ENCODE results near the gene LSM12.
A peak's percentile ranks its signal among the peaks of the same experiment; 100 is the strongest.

LSM12 gene

GRCh38 chr17:43987131-43988021 lies 79.1 kb downstream of the LSM12 start:
- no peak for DNase-seq (ENCODE audit: low spot score)

DNA sequence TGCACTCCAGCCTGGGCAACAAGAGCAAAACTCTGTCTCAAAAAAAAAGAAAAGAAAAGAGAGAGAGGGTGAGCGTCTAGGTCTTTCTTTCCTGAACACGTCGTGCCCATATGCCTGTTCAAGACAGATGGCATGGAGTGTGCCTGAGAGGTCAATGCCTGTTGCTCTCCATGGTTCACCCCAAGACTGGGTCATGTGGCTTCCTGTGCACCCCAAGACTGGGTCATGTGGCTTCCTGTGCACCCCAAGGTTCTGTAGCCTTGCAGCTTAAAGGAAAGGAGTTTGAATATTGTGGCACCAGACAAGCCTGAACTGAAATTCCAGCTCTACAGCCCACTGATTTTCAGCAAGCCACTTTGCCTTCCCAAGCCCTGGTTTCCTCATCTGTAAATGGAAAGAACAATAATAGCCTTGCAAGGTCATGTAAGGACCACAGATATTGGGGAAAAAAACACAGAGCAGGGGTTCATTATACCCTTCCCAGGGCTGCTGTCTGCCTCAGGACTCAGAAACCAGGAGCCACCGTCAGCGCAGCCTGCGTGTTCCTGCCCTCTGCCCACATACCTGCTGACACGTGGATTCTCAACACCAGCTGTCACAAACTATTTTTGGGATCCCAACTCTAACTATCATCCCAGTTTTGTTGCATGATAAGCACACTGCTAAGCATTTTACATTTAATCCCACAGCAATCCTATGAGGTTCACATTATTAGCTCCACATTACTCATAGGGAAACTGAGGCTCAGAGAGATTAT lies 80.1 kb downstream of the LSM12 start:
- peak; percentile 38 for DNase-seq (ENCODE audit: low spot score)

DNA sequence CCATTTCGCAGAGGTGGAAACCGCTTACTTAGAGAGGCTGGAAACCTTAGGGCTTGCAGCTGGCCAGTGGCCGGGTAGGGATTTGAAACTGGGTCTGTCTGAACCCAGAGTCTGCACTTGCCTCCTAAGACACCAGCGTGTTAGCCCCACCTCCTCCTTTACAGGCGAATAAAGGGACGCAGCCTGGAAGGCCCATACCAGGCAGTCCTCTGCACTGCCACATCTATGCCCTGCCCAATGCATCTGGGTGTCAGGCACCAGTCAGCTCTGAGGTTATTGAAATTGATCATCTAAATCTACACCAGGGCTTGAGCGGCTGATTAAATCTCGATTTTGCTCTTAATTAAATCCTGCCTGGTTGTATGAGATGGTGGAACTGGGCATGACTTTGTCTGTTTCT lies 82.0 kb downstream of the LSM12 start:
- no peak for DNase-seq (ENCODE audit: low spot score)
